ENCODE results near the gene RPS6KA4. TPM values are rescaled to one million over a fixed set of nuclear protein-coding genes. Genes with fewer than 3 reads are reported as not detected.
A peak's percentile ranks its signal among the peaks of the same experiment; 100 is the strongest.

The RPS6KA4 gene
- total and polyA plus RNA-seq, 2 of the 13 experiments (the other 11 are each of a cell fraction or from before 2014, with no cell fraction given), result 8.9 to 14.2 TPM

DNA sequence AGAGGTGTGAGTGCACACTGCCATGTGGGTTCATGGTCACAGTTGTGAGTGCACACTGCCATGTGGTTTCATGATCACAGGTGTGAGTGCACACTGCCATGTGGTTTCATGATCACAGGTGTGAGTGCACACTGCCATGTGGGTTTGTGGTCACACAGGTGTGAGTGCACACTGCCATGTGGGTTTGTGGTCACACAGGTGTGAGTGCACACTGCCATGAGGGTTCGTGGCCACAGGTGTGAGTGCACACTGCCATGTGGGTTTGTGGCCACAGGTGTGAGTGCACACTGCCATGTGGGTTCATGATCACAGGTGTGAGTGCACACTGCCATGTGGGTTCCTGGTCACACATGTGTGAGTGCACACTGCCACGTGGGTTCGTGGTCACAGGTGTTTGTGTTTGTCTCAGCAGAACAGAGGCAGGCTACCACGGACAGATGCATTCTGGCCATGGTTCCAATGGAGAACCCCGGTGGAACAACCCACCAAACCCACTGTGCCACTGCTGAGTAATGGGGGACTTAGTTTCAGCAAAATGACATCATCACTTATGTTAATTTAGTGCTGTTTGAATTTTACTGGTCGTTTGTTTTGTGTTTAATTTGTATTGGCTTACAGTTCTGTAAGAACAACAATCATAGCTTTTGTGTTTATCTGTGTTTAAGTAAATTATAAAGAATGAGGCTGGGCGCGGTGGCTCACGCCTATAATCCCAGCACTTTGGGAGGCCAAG, 57.2 kb downstream of the RPS6KA4 start:
- TF ChIP-seq HOXA9 (CRISPR knock-in tag; IDR thresholded peaks at IDR 0.05; ENCODE audit: borderline replicate concordance) (no peak), RARA (CRISPR knock-in tag; IDR thresholded peaks at IDR 0.05) (no peak), KAT2B (IDR thresholded peaks at IDR 0.05; ENCODE audit: borderline replicate concordance, low read depth, low read length) (no peak), CREB1 (IDR thresholded peaks at IDR 0.05) (0 out of 2 replicates have a peak, but pooled peaks have one; percentile 28), CREB1 (CRISPR knock-in tag; IDR thresholded peaks at IDR 0.05) (no peak), KMT2B (CRISPR knock-in tag; IDR thresholded peaks at IDR 0.05) (no peak), ATF7 (IDR thresholded peaks at IDR 0.05) (peak; percentile 91), ATF7 (CRISPR knock-in tag; IDR thresholded peaks at IDR 0.05) (no peak)
- TF ChIP-seq, protein P1, sequence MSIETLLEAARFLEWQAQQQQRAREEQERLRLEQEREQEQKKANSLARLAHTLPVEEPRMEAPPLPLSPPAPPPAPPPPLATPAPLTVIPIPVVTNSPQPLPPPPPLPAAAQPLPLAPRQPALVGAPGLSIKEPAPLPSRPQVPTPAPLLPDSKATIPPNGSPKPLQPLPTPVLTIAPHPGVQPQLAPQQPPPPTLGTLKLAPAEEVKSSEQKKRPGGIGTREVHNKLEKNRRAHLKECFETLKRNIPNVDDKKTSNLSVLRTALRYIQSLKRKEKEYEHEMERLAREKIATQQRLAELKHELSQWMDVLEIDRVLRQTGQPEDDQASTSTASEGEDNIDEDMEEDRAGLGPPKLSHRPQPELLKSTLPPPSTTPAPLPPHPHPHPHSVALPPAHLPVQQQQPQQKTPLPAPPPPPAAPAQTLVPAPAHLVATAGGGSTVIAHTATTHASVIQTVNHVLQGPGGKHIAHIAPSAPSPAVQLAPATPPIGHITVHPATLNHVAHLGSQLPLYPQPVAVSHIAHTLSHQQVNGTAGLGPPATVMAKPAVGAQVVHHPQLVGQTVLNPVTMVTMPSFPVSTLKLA (IDR thresholded peaks at IDR 0.05), result peak; percentile 96
- TF ChIP-seq, protein P2, sequence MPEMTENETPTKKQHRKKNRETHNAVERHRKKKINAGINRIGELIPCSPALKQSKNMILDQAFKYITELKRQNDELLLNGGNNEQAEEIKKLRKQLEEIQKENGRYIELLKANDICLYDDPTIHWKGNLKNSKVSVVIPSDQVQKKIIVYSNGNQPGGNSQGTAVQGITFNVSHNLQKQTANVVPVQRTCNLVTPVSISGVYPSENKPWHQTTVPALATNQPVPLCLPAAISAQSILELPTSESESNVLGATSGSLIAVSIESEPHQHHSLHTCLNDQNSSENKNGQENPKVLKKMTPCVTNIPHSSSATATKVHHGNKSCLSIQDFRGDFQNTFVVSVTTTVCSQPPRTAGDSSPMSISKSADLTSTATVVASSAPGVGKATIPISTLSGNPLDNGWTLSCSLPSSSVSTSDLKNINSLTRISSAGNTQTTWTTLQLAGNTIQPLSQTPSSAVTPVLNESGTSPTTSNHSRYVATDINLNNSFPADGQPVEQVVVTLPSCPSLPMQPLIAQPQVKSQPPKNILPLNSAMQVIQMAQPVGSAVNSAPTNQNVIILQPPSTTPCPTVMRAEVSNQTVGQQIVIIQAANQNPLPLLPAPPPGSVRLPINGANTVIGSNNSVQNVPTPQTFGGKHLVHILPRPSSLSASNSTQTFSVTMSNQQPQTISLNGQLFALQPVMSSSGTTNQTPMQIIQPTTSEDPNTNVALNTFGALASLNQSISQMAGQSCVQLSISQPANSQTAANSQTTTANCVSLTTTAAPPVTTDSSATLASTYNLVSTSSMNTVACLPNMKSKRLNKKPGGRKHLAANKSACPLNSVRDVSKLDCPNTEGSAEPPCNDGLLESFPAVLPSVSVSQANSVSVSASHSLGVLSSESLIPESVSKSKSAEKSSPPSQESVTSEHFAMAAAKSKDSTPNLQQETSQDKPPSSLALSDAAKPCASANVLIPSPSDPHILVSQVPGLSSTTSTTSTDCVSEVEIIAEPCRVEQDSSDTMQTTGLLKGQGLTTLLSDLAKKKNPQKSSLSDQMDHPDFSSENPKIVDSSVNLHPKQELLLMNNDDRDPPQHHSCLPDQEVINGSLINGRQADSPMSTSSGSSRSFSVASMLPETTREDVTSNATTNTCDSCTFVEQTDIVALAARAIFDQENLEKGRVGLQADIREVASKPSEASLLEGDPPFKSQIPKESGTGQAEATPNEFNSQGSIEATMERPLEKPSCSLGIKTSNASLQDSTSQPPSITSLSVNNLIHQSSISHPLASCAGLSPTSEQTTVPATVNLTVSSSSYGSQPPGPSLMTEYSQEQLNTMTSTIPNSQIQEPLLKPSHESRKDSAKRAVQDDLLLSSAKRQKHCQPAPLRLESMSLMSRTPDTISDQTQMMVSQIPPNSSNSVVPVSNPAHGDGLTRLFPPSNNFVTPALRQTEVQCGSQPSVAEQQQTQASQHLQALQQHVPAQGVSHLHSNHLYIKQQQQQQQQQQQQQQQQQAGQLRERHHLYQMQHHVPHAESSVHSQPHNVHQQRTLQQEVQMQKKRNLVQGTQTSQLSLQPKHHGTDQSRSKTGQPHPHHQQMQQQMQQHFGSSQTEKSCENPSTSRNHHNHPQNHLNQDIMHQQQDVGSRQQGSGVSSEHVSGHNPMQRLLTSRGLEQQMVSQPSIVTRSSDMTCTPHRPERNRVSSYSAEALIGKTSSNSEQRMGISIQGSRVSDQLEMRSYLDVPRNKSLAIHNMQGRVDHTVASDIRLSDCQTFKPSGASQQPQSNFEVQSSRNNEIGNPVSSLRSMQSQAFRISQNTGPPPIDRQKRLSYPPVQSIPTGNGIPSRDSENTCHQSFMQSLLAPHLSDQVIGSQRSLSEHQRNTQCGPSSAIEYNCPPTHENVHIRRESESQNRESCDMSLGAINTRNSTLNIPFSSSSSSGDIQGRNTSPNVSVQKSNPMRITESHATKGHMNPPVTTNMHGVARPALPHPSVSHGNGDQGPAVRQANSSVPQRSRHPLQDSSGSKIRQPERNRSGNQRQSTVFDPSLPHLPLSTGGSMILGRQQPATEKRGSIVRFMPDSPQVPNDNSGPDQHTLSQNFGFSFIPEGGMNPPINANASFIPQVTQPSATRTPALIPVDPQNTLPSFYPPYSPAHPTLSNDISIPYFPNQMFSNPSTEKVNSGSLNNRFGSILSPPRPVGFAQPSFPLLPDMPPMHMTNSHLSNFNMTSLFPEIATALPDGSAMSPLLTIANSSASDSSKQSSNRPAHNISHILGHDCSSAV (CRISPR knock-in tag; IDR thresholded peaks at IDR 0.05; ENCODE audit: borderline replicate concordance), result no peak
- POLR2A ChIA-PET, result no interaction called here

More for the DNA sequence above, 57.2 kb downstream of the RPS6KA4 start:
- no peak overlapping the region for H3K4me2 ChIP-seq (ENCODE audit: low read depth, low read length)
- H3K36me3 ChIP-seq (replicated peaks in 1 of 2; ENCODE audit: control insufficient read depth in 1 of 2, insufficient read depth in 2 of 2, low read length in 2 of 2), result no peaks in the 10 kb centered on the region
- H3K4me3 ChIP-seq (replicated peaks in 1 of 3; ENCODE audit: insufficient read depth in 1 of 3, low read depth in 2 of 3, low read length in 3 of 3), result no peak overlapping the region
- no peaks in the 10 kb centered on the region for H3K79me2 ChIP-seq (ENCODE audit: insufficient read depth, low read length)
- WGBS (ENCODE audit: low lambda C conversion rate), result 58% methylated on average over 6 of the region's 9 CpGs
- no peaks in the 10 kb centered on the region for H4K20me1 ChIP-seq (ENCODE audit: insufficient read depth, low read length)
- DNase-seq (ENCODE audit: low spot score) (no peak), ATAC-seq (no peak), FAIRE-seq (no peak)
- in situ Hi-C loops (cut with HindIII; ENCODE audit: extremely low pct_ligation_motif_present, low pct_unique_long_range_greater_than_20kb), result no loop called here
- H3K9me3 ChIP-seq (ENCODE audit: low read length), result no peaks in the 10 kb centered on the region
- peaks cover 1 to 16% of the 10 kb centered on the region in 2 experiments; a peak in 3 of 5 replicates for H3K27me3 ChIP-seq (ENCODE audit: control insufficient read depth in 1 of 2, insufficient read depth in 2 of 2, low read length in 2 of 2)
- no TSS peak for BruUV-seq (replicated peaks)
- intact Hi-C loops (cut with micrococcal nuclease; ENCODE audit: unreplicated experiment), result no loop called here
- CTCF ChIA-PET (ENCODE audit: low intra/inter-chr PET ratio, low total read pairs), result no interaction called here
- H3K9ac ChIP-seq (ENCODE audit: insufficient read depth, low read depth, low read length), result no peak overlapping the region
- H3K4me1 ChIP-seq (ENCODE audit: insufficient read depth, low read length), result no peaks in the 10 kb centered on the region
- H2AFZ ChIP-seq (ENCODE audit: low read length), result no peak overlapping the region
- H3K27ac ChIP-seq (ENCODE audit: extremely low read length, insufficient read depth, low read length), result no peak overlapping the region
